Measurements from ENCODE around the gene BCAS3.

- no peak for TF ChIP-seq CTCF (IDR thresholded peaks at IDR 0.05 in 2 of 3, conservative IDR thresholded peaks at IDR 0.05 in 1 of 3; ENCODE audit: borderline replicate concordance in 1 of 3, insufficient read depth in 1 of 3, low read depth in 2 of 3, low read length in 2 of 3)
- TF ChIP-seq EZH2phosphoT487 (IDR thresholded peaks at IDR 0.05; ENCODE audit: borderline replicate concordance), result no peak
- no peak for TF ChIP-seq POLR2AphosphoS5 (IDR thresholded peaks at IDR 0.05; ENCODE audit: low read depth, low read length)
- TF ChIP-seq POLR2A (IDR thresholded peaks at IDR 0.05; ENCODE audit: borderline replicate concordance, extremely low read depth, insufficient read depth, insufficient read length), result no peak
- no peak for TF ChIP-seq EZH2 (IDR thresholded peaks at IDR 0.05)
- TF ChIP-seq FOSL1 (IDR thresholded peaks at IDR 0.05; ENCODE audit: low read depth), result no peak
- no peak for TF ChIP-seq SRF (IDR thresholded peaks at IDR 0.05; ENCODE audit: low read depth)
- TF ChIP-seq CEBPB (IDR thresholded peaks at IDR 0.05; ENCODE audit: low read depth), result no peak
- no peak for TF ChIP-seq REST (IDR thresholded peaks at IDR 0.05; ENCODE audit: low read depth)
- TF ChIP-seq YY1 (IDR thresholded peaks at IDR 0.05; ENCODE audit: extremely low read depth, insufficient replicate concordance, low read depth, low read length), result no peak
- TF ChIP-seq SIN3A (IDR thresholded peaks at IDR 0.05; ENCODE audit: low read depth), result no peak
- TF ChIP-seq ATF3 (IDR thresholded peaks at IDR 0.05), result no peak
- TF ChIP-seq ELF1 (IDR thresholded peaks at IDR 0.05; ENCODE audit: borderline replicate concordance, low read depth), result no peak
Measured at GRCh38 chr17:61255647-61256046, 578.0 kb downstream of the BCAS3 start.

Measured in HCT116 (cell line).